Measurements from ENCODE around the gene KATNAL1. TPM values are rescaled to one million over a fixed set of nuclear protein-coding genes. Genes with fewer than 3 reads are reported as not detected.
A peak's percentile ranks its signal among the peaks of the same experiment; 100 is the strongest.

KATNAL1 gene
- total and polyA plus RNA-seq, 2 of the 4 experiments (the other 2 are of a cell fraction): 6.9 to 16.8 TPM

GRCh38 chr13:30266756-30267155 is 40.6 kb downstream of the KATNAL1 start:
- no peak overlapping the region for H2AK5ac ChIP-seq (ENCODE audit: low read depth, low read length)
- DNase-seq (no peak), ATAC-seq (ENCODE audit: low read depth) (no peak)
- in situ Hi-C loops (cut with MboI; ENCODE audit: low sequenced_read_pairs) (no loop called here), dilution Hi-C loops (cut with HindIII; ENCODE audit: low sequenced_read_pairs, unreplicated experiment) (no loop called here), intact Hi-C loops (cut with micrococcal nuclease) (no loop called here)
- H3K36me3 ChIP-seq (ENCODE audit: control insufficient read depth, insufficient read depth, low read length): no peaks in the 10 kb centered on the region
- peaks cover 6% of the 10 kb centered on the region; the same call in 1 of the 2 replicates for H4K20me1 ChIP-seq (ENCODE audit: insufficient read depth, low read length)
- WGBS, 2 experiments (ENCODE audit: extremely low coverage in 2 of 2, insufficient read length in 1 of 2): no CpG with 5 or more reads among the region's 2 CpGs
- no peak overlapping the region for H3K4ac ChIP-seq (ENCODE audit: low read depth, low read length)
- no peak for TF ChIP-seq MXI1 (IDR thresholded peaks at IDR 0.05; ENCODE audit: borderline replicate concordance, low read depth, low read length)
- no peak for TF ChIP-seq FOS (IDR thresholded peaks at IDR 0.05; ENCODE audit: low read depth, low read length)
- no peak for TF ChIP-seq CHD1 (IDR thresholded peaks at IDR 0.05; ENCODE audit: low read depth, low read length)
- TF ChIP-seq ELK1 (IDR thresholded peaks at IDR 0.05; ENCODE audit: borderline replicate concordance, low read depth, low read length): no peak
- no peak for TF ChIP-seq MAFK (IDR thresholded peaks at IDR 0.05; ENCODE audit: low read depth, low read length)
- no peak for TF ChIP-seq SMC3 (IDR thresholded peaks at IDR 0.05; ENCODE audit: low read depth, low read length)
- no peak for TF ChIP-seq NFE2L2 (IDR thresholded peaks at IDR 0.05; ENCODE audit: low read depth, low read length)
- no peak for TF ChIP-seq CTCF (conservative IDR thresholded peaks at IDR 0.05; ENCODE audit: low read depth, low read length)
- no peak for TF ChIP-seq POLR2A (IDR thresholded peaks at IDR 0.05; ENCODE audit: low read depth, low read length)
- no peak for TF ChIP-seq RFX5 (IDR thresholded peaks at IDR 0.05; ENCODE audit: low read depth, low read length)
- no peak for TF ChIP-seq USF2 (IDR thresholded peaks at IDR 0.05; ENCODE audit: low read depth, low read length)
- no peak for TF ChIP-seq RCOR1 (IDR thresholded peaks at IDR 0.05; ENCODE audit: insufficient replicate concordance, low read length)
- no peak for TF ChIP-seq RAD21 (IDR thresholded peaks at IDR 0.05; ENCODE audit: low read length)
- no peak for TF ChIP-seq MAZ (IDR thresholded peaks at IDR 0.05; ENCODE audit: borderline replicate concordance, low read depth, low read length)
- TF ChIP-seq CEBPB (IDR thresholded peaks at IDR 0.05; ENCODE audit: low read depth, low read length): no peak
- no peak for TF ChIP-seq BHLHE40 (IDR thresholded peaks at IDR 0.05; ENCODE audit: low read depth, low read length)
- no peak overlapping the region for H3K18ac ChIP-seq (ENCODE audit: low read depth, low read length)
- ChIA-PET CTCF (no interaction called here), POLR2A (ENCODE audit: unreplicated experiment) (no interaction called here)
- no peak overlapping the region for H2BK20ac ChIP-seq (ENCODE audit: low read depth, low read length)
- H3K9me1 ChIP-seq (ENCODE audit: insufficient read depth, low read length): 0 out of 2 replicates have a peak, but pooled peaks cover 5% of the 10 kb centered on the region
- H3K9ac ChIP-seq (ENCODE audit: low read depth, low read length): no peak overlapping the region
- H3K56ac ChIP-seq (ENCODE audit: extremely low read depth, insufficient read depth, low read length): no peak overlapping the region
- no peak overlapping the region for H3K14ac ChIP-seq (replicated peaks; ENCODE audit: low read depth, low read length)
- H4K5ac ChIP-seq (ENCODE audit: low read depth, low read length): no peak overlapping the region
- no peaks in the 10 kb centered on the region for H3K27me3 ChIP-seq (ENCODE audit: control insufficient read depth, insufficient read depth, low read length)
- H2BK120ac ChIP-seq (ENCODE audit: low read depth, low read length): no peak overlapping the region
- no peak overlapping the region for H2BK5ac ChIP-seq (ENCODE audit: low read depth, low read length, poor library complexity, severe bottlenecking)
- peaks cover 4% of the 10 kb centered on the region for H3K4me1 ChIP-seq (ENCODE audit: control insufficient read depth, insufficient read depth, low read length)
- H3K4me3 ChIP-seq (ENCODE audit: insufficient read depth, low read depth, low read length): no peak overlapping the region
- H3K9me3 ChIP-seq (ENCODE audit: control insufficient read depth, insufficient read depth, low read length): no peaks in the 10 kb centered on the region
- H4K8ac ChIP-seq (ENCODE audit: low read depth in 2 of 2, low read length in 2 of 2): no peak overlapping the region
- H2AK9ac ChIP-seq (replicated peaks; ENCODE audit: low read depth, low read length, poor library complexity): no peak overlapping the region
- H3K27ac ChIP-seq (ENCODE audit: insufficient read depth, low read length): no peak overlapping the region
- BruUV-seq (replicated peaks): no TSS peak
- H3K23ac ChIP-seq (ENCODE audit: low read depth, low read length): 0 out of 2 replicates have a peak overlapping the region, but pooled peaks have one; percentile 63
- H3K4me2 ChIP-seq (ENCODE audit: low read depth, low read length): no peak overlapping the region
- H4K91ac ChIP-seq (ENCODE audit: insufficient read depth, low read depth, low read length): no peak overlapping the region
- H2AFZ ChIP-seq (replicated peaks; ENCODE audit: low read length, poor library complexity): no peak overlapping the region
- H3K79me1 ChIP-seq (ENCODE audit: low read depth in 1 of 2, low read length in 2 of 2): peaks cover 14 to 25% of the 10 kb centered on the region in 2 experiments
- no peak overlapping the region for H2BK15ac ChIP-seq (ENCODE audit: low read depth, low read length)

All from IMR-90 (cell line).